Fibroblast of skin of abdomen (primary cell): ENCODE measurements around the gene UGCG.
"Not testable (repeated sequence)": the region's sequence is repeated elsewhere in the genome, so short reads cannot be mapped to it uniquely, and the experiment has no call there.

ENCODE experiments used
- DNase-seq: peaks from one replicate; pipeline ENCODE4 v3.0.0-alpha.2; 2013

Gene UGCG

GRCh38 chr9:111890867-111891266, 5.7 kb upstream of the UGCG start:
- not testable (repeated sequence) for DNase-seq

DNA sequence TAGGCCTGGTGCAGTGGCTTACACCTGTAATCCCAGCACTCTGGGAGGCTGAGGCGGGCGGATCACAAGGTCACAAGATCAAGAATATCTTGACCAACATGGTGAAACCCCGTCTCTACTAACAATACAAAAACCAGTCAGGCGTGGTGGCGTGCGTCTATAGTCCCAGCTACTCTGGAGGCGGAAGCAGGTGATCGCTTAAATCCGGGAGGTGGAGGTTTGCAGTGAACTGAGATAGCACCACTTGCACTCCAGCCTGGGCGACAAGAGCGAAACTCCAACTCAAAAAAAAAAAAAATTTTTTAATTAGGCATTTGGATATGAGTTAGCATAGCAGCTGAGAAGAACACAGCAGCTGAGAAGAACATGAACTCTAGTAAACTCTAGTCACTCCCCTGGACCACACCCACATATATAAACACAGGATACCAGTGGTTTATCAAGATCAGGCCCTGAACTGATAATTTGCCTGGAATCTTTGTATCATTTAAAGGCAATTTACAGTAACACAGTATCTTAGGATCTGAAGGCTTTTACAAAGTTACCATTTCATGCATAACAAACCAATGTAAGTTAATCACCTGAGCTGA, 4.6 kb upstream of the UGCG start:
- DNase-seq = no peak

- DNase-seq = peak; percentile 23
These were observed 457 bp downstream of the UGCG start for GRCh38 chr9:111896942-111897600.

DNA sequence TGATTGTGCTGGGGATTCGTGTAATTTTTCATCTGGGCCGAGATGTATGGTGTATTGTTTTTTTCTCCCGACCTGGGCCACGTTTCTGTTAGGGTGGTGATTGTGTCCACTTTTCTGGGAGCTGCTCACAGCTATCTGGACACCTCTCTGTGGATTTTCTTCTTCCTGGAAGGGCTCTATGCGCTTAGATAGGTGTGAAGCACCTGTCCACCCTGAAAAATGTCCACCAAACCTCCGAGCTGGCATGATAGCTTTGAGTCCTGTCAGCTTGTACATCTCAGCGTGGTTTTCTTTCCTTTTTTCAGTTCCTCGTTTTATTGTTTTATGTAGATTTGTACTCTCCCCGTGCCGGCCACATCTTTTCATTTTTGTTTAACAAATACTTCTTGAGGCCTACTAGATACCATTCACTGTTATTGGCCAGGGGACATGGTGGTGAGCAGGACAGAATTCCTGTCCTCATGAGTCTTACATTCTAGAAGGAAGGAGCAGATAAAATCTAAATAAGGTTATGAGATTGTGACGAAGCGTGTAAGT, 1.1 kb downstream of the UGCG start:
- DNase-seq = peak; percentile 22

GRCh38 chr9:111898331-111899096, 1.9 kb downstream of the UGCG start:
- DNase-seq = no peak

DNA sequence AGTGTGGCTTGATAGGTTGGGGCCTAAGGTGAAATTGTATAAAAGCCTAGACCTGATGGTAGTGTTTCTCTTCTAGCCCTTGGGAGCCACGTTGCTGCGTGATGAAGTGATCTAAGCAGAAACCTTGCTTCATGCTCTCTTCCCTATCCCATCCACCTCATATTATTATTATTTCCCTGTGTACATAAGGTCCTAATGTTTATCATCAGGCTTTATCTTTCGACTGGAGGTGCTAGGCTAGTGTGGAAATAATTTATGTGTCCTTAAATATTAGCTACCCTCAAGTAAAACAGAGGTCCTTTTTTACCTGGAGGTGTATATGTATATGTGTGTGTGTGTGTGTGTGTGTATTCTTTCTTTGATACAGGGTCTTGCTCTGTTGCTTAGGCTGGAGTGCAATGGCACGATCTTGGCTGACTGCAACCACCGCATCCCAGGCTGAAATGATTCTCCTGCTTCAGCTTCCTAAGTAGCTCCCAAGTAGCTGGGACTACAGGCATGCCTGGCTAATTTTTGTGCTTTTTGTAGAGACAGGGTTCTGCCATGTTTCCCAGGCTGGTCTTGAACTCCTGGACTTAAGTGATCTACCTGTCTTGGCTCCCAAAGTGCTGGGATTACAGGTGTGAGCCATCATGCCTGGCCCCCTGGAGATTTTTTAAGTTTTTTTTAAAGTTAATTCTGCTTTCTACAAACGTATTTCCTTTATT, 3.7 kb downstream of the UGCG start:
- DNase-seq = no peak

- no peak for DNase-seq
These were observed 4.4 kb downstream of the UGCG start for GRCh38 chr9:111900858-111901612.

DNA sequence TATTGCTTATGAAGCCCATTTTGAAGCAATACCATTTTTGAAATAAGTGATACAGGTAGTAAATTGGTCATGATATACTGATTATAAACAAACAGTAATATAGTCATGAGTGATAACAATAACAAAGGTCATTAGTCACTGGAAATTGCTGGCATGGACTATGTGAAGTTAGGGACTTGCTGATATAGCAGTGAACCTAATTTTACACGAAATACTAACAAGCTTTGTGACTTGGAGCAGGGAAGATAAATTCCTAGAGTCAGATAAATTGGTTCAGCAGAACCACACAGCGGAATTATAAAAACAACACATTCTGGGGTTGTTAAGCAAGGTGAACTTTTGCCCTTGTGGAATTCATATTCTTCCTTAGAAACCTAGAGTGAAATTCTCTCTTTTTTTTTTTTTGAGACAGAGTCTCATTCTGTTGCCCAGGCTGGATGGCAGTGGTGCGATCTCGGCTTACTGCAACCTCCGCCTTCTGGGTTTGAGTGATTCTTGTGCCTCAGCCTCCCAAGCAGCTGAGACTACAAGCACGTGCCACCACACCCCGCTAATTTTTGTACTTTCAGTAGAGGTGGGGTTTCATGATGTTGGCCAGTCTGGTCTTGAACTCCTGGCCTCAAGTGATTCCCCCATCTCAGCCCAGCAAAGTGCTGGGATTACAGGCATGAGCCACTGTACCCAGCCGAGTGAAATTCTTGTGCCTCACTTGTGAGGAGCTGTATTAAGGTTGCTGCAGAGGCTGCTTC, 6.0 kb downstream of the UGCG start:
- no peak for DNase-seq

DNA sequence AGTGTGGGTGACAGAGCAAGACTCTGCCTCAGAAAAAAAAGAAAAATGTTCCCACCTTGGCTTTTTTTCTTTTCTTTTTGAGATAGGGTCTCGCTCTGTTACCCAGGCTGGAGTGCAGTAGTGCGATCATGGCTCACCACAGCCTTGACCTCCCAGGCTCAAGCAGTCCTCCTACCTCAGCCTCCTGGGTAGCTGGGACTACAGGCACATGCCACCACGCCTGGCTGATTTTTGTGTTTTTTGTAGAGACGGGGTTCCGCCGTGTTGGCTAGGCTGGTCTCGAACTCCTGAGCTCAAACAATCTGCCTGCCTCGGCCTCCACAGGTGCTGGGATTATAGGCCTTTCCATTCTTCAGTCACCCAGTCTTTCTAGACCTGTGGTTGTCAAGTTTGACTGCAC, 6.9 kb downstream of the UGCG start:
- DNase-seq = not testable (repeated sequence)

- DNase-seq = no peak
These were observed 7.4 kb downstream of the UGCG start for GRCh38 chr9:111904026-111904425.

- DNase-seq = no peak
These were observed 8.3 kb downstream of the UGCG start for GRCh38 chr9:111904891-111905291.

DNA sequence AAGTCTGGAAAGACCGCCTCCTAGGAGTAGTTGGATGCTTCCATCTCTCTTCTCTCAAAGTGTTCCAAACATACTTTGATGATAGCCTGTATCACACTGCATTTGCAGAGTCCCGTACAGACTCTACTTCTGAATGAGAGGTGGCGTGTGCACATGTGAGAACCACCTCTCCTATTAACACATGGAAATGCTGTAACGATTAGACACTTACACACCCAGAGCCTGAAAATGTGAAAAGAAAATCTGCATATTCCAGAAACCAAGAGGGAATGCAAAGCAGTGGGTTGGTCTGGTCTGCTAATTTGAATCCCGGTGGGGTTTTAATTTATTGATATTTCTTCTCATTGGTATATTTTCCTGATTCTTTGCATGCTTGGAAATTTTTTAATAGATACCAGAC, 10.5 kb downstream of the UGCG start:
- no peak for DNase-seq

DNA sequence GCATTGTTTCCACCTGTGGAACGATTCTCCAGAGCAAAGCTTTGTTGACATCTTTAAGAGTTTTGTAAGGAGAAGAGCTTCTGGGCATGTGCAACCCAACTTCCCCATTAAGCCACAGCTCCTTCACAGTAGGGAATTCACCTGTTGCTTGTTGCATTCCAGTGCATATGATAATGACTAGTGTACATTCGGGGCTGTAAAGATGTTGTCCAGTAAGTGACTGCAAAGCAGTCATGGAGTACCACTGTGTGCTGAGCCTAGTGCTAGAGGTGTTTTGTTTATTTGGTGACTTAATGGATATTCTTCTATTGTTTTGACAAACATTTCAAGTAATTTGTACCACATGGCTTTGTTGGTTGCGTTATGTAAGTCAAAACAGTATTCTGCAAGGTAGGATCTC, 12.8 kb downstream of the UGCG start:
- DNase-seq = no peak

DNA sequence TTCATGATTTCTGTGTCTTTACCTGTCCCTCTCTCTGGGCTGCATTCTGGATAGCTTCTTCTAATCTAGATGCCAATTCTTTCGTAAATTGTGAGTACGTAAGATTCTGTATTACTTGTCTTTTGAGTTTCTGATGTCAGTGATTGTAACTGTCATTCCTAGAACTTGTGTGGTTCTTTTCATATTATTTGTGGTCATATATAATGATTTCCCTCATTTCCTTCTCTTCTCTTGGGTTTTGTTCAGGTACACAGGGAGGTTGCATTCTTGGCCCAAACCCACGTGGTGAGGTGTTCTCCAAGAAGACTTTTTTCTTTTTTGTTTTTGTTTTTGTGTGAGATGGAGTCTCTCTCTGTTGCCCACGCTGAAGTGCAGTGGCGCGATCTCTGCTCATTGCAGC, 13.8 kb downstream of the UGCG start:
- no peak for DNase-seq

GRCh38 chr9:111913159-111913558, 16.5 kb downstream of the UGCG start:
- no peak for DNase-seq

- DNase-seq = no peak
These were observed 18.3 kb downstream of the UGCG start for GRCh38 chr9:111914749-111915424.

DNA sequence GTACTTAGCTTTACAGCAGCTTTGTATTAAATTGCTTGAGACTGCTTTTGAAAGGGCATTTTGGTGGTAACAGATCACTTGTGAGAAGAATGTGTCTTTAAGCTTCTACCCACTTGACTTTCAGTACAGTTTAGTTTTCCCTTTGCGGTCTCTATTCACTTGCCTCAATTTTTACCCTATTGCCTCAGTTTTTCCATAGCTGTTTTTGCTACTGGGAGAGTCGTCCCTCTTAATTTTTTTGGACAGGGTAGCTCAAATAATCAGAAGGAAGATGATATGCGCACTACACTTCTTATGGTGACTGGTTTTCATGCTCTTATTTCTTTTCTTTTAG, 18.8 kb downstream of the UGCG start:
- no peak for DNase-seq

DNA sequence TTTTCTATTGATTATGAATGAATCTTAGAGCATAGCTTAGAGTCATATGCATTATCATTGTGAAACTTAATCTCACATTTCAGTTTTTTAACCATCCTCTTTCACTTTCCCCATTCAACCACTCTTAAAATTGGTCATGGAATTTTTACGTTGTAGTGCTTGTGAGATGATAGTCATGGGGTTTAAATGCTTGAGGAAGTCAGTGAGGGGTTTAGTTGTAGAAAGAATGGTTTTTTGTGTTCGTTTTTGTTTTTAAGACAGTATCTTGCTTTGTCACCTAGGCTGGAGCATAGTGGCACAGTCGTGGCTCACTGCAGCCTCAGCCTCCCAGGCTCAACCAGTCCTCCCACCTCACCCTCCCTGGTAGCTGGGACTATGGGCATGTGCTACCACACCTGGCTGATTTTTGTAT, 19.6 kb downstream of the UGCG start:
- DNase-seq = no peak

GRCh38 chr9:111917201-111917600, 20.6 kb downstream of the UGCG start:
- DNase-seq = no peak

GRCh38 chr9:111917980-111918379, 21.4 kb downstream of the UGCG start:
- DNase-seq = no peak

- DNase-seq = no peak
These were observed 23.3 kb downstream of the UGCG start for GRCh38 chr9:111919875-111920274.
